ENCODE measurements around the gene SGMS2.

The SGMS2 gene

GRCh38 chr4:107950746-107951540, 126.2 kb downstream of the SGMS2 start:
- TF ChIP-seq CTCF (IDR thresholded peaks at IDR 0.05; ENCODE audit: extremely low read depth, missing control alignments) = no peak
- DNase-seq (ENCODE audit: low spot score) = no peak

GRCh38 chr4:107951551-107951950, 126.8 kb downstream of the SGMS2 start:
- TF ChIP-seq CTCF (IDR thresholded peaks at IDR 0.05; ENCODE audit: extremely low read depth, missing control alignments) = no peak
- DNase-seq (ENCODE audit: low spot score) = no peak

- no peak for TF ChIP-seq CTCF (IDR thresholded peaks at IDR 0.05; ENCODE audit: extremely low read depth, missing control alignments)
- no peak for DNase-seq (ENCODE audit: low spot score)
Observed at GRCh38 chr4:107956011-107956410, 131.3 kb downstream of the SGMS2 start.
